Activated naive CD8-positive, alpha-beta T cell treated with anti-CD3 and anti-CD28 coated beads, Interleukin-2, amount 10 ng/mL, durations not matched to agents 7 days and 5 days (primary cell): Measurements from ENCODE around the gene ALX4. TPM values are rescaled to one million over a fixed set of nuclear protein-coding genes. Genes with fewer than 3 reads are reported as not detected.

ENCODE experiments used
- ATAC-seq: fragments of 150-1000 bp; cut with Tn5 transposase; one replicate; pipeline ENCODE4 v1.10.0; 2021; ENCODE audit warnings: low read depth, moderate library complexity
- POLR2A ChIA-PET: fragments of 350-600 bp; sonication (Branson Sonifier 250); formaldehyde crosslinking; loops from one replicate; lab custom pipeline; 2021; ENCODE audit warnings: antibody characterized with exemption; lab: Charles Lee
- DNase-seq: peaks from one replicate; pipeline ENCODE4 v3.0.0; 2021
- H3K27ac Mint-ChIP-seq: one replicate; pipeline ENCODE4 v1.8.0; 2022; ENCODE audit warnings: mild to moderate bottlenecking, mixed read lengths
- H3K27me3 Mint-ChIP-seq: one replicate; pipeline ENCODE4 v1.8.0; 2022; ENCODE audit warnings: mild to moderate bottlenecking, moderate library complexity, mixed read lengths
- H3K36me3 Mint-ChIP-seq: one replicate; pipeline ENCODE4 v1.8.0; 2021; ENCODE audit warnings: mild to moderate bottlenecking, mixed read lengths
- H3K4me1 Mint-ChIP-seq: one replicate; pipeline ENCODE4 v1.8.0; 2021; ENCODE audit warnings: mixed read lengths
- H3K4me3 Mint-ChIP-seq: one replicate; pipeline ENCODE4 v1.8.0; 2022; ENCODE audit warnings: mild to moderate bottlenecking, moderate library complexity, mixed read lengths
- H3K9me3 Mint-ChIP-seq: one replicate; pipeline ENCODE4 v1.8.0; 2021; ENCODE audit warnings: mixed read lengths
- total RNA-seq, 2 experiments: library from RNA; stranded (reverse); gene quantifications; one replicate each; pipeline ENCODE4 v1.2.3, GENCODE V29; 2021

The ALX4 gene
- total RNA-seq, 2 experiments from 2014 or later: not detected

DNA sequence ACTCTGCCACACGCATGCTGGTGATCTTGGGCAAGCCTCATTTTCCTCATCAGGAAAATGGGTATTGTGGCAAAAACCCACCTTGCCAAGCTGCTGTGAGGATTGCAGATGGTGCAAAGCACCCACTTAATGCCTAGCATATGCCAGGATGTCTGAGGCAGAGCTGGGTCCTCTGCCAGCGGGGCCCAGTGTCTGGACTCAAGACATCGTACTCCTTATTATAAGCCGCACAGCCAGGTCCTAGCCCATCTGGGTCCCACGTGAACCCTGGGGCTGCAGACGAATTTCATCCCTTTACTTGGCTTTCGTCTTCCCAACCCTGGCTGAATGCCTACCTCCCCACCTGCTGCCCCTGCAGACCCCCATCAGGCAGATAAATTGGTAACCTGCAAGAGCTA, 34.5 kb upstream of the ALX4 start:
- no peaks in the 10 kb centered on the region for H3K4me1 Mint-ChIP-seq
- no peak overlapping the region for H3K27ac Mint-ChIP-seq
- no peaks in the 10 kb centered on the region for H3K36me3 Mint-ChIP-seq
- no peak for DNase-seq
- H3K27me3 Mint-ChIP-seq: peaks cover 6% of the 10 kb centered on the region
- POLR2A ChIA-PET: no interaction called here
- no peak overlapping the region for H3K4me3 Mint-ChIP-seq
- no peak for ATAC-seq
- no peaks in the 10 kb centered on the region for H3K9me3 Mint-ChIP-seq

DNA sequence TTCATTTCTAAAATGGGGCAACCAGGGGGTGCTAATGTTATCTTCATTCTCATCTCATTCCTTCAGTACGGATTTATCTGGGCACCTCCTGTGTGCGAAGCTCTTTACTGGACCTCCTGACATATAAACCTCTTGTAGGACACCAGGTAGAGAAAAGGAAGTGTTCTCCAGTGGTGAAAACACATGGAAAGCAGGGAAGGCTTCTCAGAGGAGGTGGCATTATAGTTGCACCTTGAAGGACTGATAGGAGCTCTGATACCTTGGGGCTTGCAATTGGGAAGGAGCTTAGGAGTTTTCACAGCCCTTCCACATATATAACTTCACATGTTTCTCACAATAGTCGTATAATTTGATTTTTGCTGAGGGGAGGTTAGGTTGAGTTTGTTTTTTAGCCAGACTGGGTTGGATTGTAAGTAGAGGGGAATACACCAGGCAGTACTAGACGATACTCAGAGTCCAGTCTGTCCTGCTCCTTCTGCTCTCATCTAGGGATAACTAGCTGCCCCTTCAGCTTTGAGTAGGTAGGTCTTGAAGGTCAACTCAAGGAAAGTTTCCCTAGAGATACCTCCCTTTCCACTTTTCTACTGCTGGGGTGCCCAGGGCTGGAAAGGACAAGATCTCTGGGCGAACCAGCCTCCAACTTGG, 34.0 kb upstream of the ALX4 start:
- DNase-seq (no peak), ATAC-seq (no peak)
- H3K4me3 Mint-ChIP-seq: no peak overlapping the region
- H3K27me3 Mint-ChIP-seq: peaks cover 10% of the 10 kb centered on the region
- POLR2A ChIA-PET: no interaction called here
- no peak overlapping the region for H3K27ac Mint-ChIP-seq
- H3K4me1 Mint-ChIP-seq: no peaks in the 10 kb centered on the region
- no peaks in the 10 kb centered on the region for H3K9me3 Mint-ChIP-seq
- no peaks in the 10 kb centered on the region for H3K36me3 Mint-ChIP-seq

DNA sequence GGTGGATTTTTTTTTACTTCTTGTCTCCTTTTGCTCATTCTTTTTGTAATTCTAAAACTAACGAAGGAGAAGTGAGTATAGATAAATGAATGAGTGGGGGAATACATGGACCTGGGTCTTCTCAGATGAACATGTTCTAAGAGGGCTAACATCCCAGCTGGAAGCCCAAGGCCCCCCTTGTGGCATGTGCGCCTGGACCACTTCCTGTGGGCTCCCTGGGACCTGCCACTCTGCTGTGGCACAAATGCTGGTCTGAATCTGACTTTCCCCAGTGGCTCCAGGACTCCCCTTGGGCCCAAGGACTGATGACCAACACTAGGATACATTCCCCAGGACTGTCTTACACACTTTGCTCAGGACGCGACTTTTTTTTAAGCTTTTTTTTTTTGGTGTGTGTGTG, 32.7 kb upstream of the ALX4 start:
- H3K4me3 Mint-ChIP-seq: no peak overlapping the region
- no peaks in the 10 kb centered on the region for H3K9me3 Mint-ChIP-seq
- H3K27ac Mint-ChIP-seq: no peak overlapping the region
- ATAC-seq (no peak), DNase-seq (no peak)
- H3K27me3 Mint-ChIP-seq: peaks cover 19% of the 10 kb centered on the region
- POLR2A ChIA-PET: no interaction called here
- no peaks in the 10 kb centered on the region for H3K36me3 Mint-ChIP-seq
- no peaks in the 10 kb centered on the region for H3K4me1 Mint-ChIP-seq

DNA sequence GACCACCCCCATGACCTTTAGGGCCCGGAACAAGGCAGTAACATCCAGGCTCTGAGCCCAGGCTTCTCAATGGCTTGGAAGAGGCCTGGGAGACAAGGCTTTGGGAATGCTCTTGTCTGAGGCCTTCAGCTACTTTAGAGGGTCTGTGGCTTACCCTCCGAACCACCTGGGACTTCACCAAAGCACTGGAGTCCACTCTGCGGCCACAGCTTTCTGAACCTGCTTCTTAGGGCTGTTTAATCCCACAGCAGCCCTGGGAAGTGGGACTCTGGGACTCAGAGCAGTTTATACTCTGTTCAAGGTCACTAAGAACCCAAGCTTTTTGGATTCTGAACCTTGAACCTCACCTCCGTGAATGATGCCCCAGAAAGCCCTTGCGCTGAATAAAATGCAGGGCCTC, 30.7 kb upstream of the ALX4 start:
- no peak overlapping the region for H3K4me3 Mint-ChIP-seq
- DNase-seq: no peak
- ATAC-seq: no peak
- H3K27ac Mint-ChIP-seq: no peak overlapping the region
- H3K27me3 Mint-ChIP-seq: peaks cover 38% of the 10 kb centered on the region
- H3K9me3 Mint-ChIP-seq: no peaks in the 10 kb centered on the region
- POLR2A ChIA-PET: no interaction called here
- H3K4me1 Mint-ChIP-seq: no peaks in the 10 kb centered on the region
- H3K36me3 Mint-ChIP-seq: no peaks in the 10 kb centered on the region

DNA sequence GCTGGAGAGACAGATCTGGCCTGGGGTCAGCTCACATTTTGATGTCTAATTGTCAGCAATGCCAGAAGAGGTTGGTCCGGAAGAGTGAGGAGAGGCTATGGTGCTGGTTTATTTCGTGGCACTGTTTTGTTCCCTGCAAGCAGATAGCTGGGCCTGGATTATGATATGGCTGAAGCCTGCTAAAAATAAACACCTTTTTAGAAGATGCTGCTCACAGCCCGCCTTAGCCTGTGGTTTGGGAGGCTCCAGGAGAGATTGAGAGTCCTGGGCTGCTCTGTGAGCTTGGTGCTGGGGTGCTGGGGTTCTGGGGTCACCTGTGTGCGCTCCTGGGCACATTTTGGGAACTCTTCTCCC, 29.6 kb upstream of the ALX4 start:
- no peak for ATAC-seq
- Mint-ChIP-seq H3K4me1 (peaks cover 2% of the 10 kb centered on the region), H3K4me3 (no peak overlapping the region), H3K27me3 (peaks cover 48% of the 10 kb centered on the region), H3K27ac (no peak overlapping the region), H3K9me3 (no peaks in the 10 kb centered on the region), H3K36me3 (no peaks in the 10 kb centered on the region)
- no peak for DNase-seq
- POLR2A ChIA-PET: no interaction called here

DNA sequence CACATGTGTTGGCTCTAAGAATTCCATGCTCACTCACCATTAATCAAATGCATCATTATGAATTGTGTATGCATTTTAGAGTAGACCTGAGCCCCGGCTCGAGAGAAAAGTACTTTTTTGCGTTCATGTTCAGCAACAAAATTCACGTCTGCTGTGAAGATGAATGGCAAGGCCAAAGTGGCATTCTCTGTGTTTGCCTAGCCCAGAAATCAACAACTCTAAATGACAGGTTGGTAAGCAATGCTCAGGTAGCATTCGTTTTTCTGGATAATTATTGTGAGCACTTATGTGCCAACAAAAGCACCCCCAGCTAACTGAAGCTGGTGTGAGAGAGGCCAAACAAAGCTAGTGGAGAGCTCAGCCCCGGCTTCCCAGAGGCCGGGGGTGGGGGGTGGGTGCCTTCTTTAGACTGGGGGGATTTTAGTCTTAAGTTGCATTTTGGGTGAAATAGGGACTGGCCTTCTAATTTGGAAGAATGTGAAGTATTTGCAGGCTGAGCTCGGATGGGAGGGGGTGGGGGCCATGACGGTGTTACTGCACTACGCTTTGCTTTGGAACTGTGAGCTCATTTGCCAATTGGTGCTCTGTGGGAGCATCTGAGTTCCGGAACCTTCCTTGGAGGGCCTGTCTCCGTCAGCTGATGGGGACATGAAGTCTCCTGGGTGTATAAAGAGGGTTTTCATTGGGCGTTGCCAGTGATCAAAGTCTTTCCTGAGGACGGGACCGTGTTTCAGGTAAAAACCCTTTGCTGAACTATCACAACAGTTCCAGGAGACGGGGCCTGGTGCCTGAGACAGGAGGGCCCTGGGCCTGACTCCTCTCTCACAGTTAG, 29.0 kb upstream of the ALX4 start:
- H3K27ac Mint-ChIP-seq: no peak overlapping the region
- peaks cover 52% of the 10 kb centered on the region for H3K27me3 Mint-ChIP-seq
- ATAC-seq: no peak
- H3K36me3 Mint-ChIP-seq: no peaks in the 10 kb centered on the region
- POLR2A ChIA-PET: no interaction called here
- DNase-seq: no peak
- H3K4me3 Mint-ChIP-seq: no peak overlapping the region
- peaks cover 2% of the 10 kb centered on the region for H3K4me1 Mint-ChIP-seq
- no peaks in the 10 kb centered on the region for H3K9me3 Mint-ChIP-seq

DNA sequence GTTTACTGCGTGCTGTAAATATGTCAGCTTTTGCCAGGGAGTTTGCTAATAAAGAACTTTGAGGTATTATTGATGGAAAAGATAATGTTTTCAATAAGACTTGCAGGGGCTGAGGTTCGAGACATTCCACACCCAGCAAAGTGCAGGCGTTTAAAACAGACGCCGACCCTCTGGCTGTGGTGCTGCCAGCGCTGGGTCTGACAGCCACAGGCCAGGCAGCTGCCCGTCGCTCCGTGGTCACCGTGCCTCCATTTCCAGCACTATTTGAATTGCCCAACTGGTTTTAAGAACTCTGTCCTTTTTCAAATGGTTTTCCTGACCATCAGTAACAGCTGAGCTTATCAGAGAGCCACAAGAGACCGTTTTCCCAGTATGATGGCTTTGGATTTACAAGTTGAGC, 28.1 kb upstream of the ALX4 start:
- Mint-ChIP-seq H3K4me1 (peaks cover 2% of the 10 kb centered on the region), H3K27ac (no peak overlapping the region), H3K4me3 (no peak overlapping the region), H3K9me3 (no peaks in the 10 kb centered on the region), H3K27me3 (peaks cover 59% of the 10 kb centered on the region), H3K36me3 (no peaks in the 10 kb centered on the region)
- ATAC-seq: no peak
- DNase-seq: no peak
- POLR2A ChIA-PET: no interaction called here

DNA sequence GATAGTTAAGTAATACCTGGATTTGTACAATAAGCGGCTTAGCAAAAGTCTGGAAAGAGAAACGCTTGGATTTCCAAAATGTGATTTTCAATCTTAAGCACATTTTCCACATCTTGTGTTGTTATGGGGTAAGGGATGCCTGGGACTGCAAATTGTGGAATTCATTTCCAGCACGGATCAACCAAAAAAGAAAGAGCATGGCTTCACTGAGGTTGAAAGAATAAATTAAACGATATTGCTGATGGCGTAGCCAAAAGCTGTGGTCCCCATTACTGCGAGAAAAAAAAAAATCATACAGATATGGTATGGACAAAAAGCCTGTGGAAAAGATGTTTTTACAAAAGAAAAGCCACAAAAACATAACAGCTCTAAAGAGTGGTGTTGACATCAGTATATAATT, 26.0 kb upstream of the ALX4 start:
- H3K4me3 Mint-ChIP-seq: no peak overlapping the region
- no peaks in the 10 kb centered on the region for H3K36me3 Mint-ChIP-seq
- ATAC-seq: no peak
- no peak for DNase-seq
- no peak overlapping the region for H3K27ac Mint-ChIP-seq
- H3K27me3 Mint-ChIP-seq: peaks cover 61% of the 10 kb centered on the region
- no peaks in the 10 kb centered on the region for H3K9me3 Mint-ChIP-seq
- H3K4me1 Mint-ChIP-seq: peaks cover 2% of the 10 kb centered on the region
- POLR2A ChIA-PET: no interaction called here

DNA sequence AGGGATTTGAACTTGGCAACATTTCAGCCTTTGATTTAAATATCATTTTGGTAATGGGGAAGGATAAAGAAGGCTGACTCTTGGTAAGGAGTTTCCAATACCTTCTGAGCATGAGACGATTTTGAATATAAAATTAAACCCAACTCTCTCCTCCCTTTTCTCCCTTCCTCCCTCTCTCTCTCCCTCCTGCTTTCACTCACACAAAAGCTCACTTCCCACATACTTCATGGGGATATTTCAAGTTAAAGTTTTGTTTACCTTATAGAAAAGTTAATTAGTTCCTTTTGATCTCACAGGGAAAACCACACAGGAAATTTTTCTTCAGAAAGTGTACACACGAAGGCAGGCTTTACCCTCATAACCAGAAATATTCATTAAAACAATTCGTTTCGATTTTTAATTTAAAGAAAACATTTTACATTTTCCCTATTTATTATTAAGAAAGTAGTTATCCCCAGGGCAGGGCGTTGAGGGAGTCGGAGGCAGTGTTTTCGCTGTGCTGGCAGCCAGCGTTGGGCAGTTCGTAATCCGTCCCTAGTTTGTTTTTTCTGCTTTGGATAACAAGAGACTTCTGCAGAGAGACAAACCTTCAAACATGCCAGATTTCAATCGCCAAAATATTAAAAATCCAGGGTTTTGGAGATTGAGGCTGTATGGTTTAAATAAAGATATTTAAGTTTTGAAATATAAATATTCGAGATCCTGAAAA, 25.3 kb upstream of the ALX4 start:
- POLR2A ChIA-PET: no interaction called here
- Mint-ChIP-seq H3K27ac (no peak overlapping the region), H3K36me3 (no peaks in the 10 kb centered on the region), H3K27me3 (peaks cover 68% of the 10 kb centered on the region), H3K4me3 (no peak overlapping the region), H3K9me3 (no peaks in the 10 kb centered on the region), H3K4me1 (peaks cover 2% of the 10 kb centered on the region)
- DNase-seq (no peak), ATAC-seq (no peak)

DNA sequence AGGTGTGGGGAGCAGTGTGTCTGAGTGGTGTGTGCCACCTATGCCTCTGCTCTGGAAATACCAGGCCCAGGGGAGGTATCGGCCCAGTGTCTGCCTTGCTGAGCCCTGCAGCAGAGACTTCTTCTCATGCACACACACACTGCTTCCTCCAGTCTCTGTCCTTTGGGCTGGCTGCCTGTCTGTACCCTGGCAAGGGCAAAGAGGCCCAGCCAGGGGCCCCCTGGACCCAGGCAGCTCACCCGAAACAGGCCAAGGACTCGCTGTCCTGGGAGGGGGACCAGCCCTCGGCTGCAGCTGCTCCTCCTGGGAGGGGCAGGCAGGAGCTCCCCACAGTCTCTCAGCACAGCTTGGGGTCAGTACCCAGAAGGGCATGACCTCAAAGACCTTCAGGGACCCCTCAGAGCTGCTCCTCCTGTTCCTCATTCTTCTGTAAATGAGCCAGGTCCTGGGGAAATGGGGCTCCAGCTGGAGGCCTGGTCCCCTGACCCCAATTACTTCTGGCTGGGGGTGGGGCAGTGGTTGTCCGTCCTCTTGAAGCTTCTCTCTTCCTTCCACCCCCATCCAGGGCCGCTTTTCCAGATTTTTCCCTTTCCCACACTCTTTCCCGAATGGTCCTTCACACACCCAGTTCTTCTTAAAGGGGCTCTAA, 24.5 kb upstream of the ALX4 start:
- peaks cover 69% of the 10 kb centered on the region for H3K27me3 Mint-ChIP-seq
- POLR2A ChIA-PET: no interaction called here
- peaks cover 2% of the 10 kb centered on the region for H3K4me1 Mint-ChIP-seq

DNA sequence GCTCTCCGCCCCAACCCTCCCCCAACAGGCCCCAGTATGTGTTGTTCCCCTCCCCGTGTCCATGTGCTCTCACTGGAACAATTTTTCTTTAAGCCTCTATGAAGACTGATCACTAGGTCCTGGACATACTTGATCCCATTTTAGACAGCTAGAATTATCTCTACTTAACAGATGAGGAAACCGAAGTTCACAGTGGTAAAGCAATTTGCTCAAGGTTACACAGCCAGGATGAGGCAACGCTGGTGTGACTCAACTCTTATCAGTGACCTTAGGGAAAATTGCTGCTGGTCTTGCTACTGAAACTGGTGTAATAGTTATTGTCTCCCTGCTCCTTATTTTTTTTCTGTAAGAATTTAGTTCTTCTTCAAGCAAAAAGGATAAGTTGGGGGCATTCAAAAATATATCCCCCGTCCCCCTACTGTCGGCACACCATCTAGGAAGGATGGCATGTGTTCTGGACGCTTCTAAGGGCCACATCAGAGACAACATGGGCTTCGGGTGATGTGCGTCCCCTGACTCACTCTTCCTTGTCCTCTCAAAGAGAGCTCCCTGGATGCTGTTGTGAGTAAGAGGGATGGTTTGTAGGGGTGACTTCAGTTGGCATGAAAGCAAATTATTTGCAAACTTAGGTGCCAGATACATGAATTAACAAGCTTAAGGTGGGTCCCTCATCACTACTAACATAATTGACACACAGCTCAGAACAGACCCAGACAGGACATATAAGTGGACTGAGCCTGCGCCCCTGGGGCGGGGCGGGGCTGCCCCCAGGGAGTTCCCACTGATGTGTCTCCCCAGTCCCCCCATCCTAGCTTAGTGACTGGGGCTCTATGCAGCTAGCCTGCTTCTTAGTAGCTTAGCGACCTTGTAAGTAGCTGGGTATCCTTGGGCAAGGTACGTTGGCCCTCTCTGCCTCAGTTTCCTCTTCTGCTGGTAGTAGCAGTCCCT, 23.6 kb upstream of the ALX4 start:
- H3K27me3 Mint-ChIP-seq: peaks cover 66% of the 10 kb centered on the region
- no peaks in the 10 kb centered on the region for H3K36me3 Mint-ChIP-seq
- DNase-seq (no peak), ATAC-seq (no peak)
- POLR2A ChIA-PET: no interaction called here
- H3K27ac Mint-ChIP-seq: no peak overlapping the region
- H3K4me3 Mint-ChIP-seq: no peak overlapping the region
- no peaks in the 10 kb centered on the region for H3K9me3 Mint-ChIP-seq
- H3K4me1 Mint-ChIP-seq: peaks cover 2% of the 10 kb centered on the region

More for the DNA sequence above, 24.5 kb upstream of the ALX4 start:
- Mint-ChIP-seq H3K27ac (no peak overlapping the region), H3K36me3 (no peaks in the 10 kb centered on the region), H3K9me3 (no peaks in the 10 kb centered on the region), H3K4me3 (no peak overlapping the region)
- ATAC-seq (no peak), DNase-seq (no peak)

DNA sequence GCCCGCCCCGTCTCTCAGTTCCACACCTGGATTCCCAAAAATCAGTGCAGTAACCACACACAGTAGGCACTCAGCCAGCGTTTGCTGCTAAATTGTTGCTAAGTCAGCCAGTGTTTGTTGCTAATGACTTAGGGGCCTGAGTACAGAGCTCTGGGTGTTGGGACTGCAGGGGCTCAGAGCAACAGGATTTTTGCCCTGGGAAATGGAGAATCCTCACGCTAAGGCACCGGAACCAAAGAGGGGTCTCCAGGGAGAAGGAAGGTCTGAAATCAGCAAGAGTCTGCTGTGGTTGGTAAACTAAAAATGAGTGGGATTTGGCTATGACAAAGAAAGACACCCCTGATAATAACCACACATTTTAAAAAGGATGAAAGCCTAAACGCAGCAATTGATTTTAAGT, 22.7 kb upstream of the ALX4 start:
- H3K27me3 Mint-ChIP-seq: peaks cover 66% of the 10 kb centered on the region
- ATAC-seq (no peak), DNase-seq (no peak)
- POLR2A ChIA-PET: no interaction called here
- H3K36me3 Mint-ChIP-seq: no peaks in the 10 kb centered on the region
- H3K4me3 Mint-ChIP-seq: no peak overlapping the region
- H3K9me3 Mint-ChIP-seq: no peaks in the 10 kb centered on the region
- H3K4me1 Mint-ChIP-seq: peaks cover 2% of the 10 kb centered on the region
- no peak overlapping the region for H3K27ac Mint-ChIP-seq
